ENCODE results near the gene USP13. TPM values are rescaled to one million over a fixed set of nuclear protein-coding genes. Genes with fewer than 3 reads are reported as not detected.

USP13 gene
- total and polyA plus RNA-seq, 2 of the 4 experiments (the other 2 are of a cell fraction) = 9.2 to 18.1 TPM

GRCh38 chr3:179806177-179806576 is 153.3 kb downstream of the USP13 start:
- H3K4me3 ChIP-seq (ENCODE audit: insufficient read depth, low read depth, low read length) = no peak overlapping the region
- H3K9ac ChIP-seq (ENCODE audit: low read depth, low read length) = no peak overlapping the region
- no peaks in the 10 kb centered on the region for H4K20me1 ChIP-seq (ENCODE audit: insufficient read depth, low read length)
- no peak overlapping the region; the same call in 1 of the 2 replicates for H3K18ac ChIP-seq (ENCODE audit: low read depth, low read length)
- H3K9me1 ChIP-seq (ENCODE audit: insufficient read depth, low read length) = no peaks in the 10 kb centered on the region
- no peak overlapping the region for H3K23ac ChIP-seq (ENCODE audit: low read depth, low read length)
- no peaks in the 10 kb centered on the region for H3K27me3 ChIP-seq (ENCODE audit: control insufficient read depth, insufficient read depth, low read length)
- in situ Hi-C loops (cut with MboI; ENCODE audit: low sequenced_read_pairs) (loop anchor here (25.0 kb wide), 1 partner anchor 806 kb away; the partner anchor contains the start of gene TTC14), dilution Hi-C loops (cut with HindIII; ENCODE audit: low sequenced_read_pairs, unreplicated experiment) (no loop called here), intact Hi-C loops (cut with micrococcal nuclease) (no loop called here)
- ATAC-seq (ENCODE audit: low read depth) (peak; percentile 55), DNase-seq (peak; percentile 63)
- no peak overlapping the region for H2BK20ac ChIP-seq (ENCODE audit: low read depth, low read length)
- ChIA-PET CTCF (interaction anchor here (0.5 kb wide), 1 partner anchor 30 kb away, joined by 4 read pairs; no protein-coding TSS in a partner anchor), POLR2A (ENCODE audit: unreplicated experiment) (no interaction called here)
- no peak overlapping the region for H2BK120ac ChIP-seq (ENCODE audit: low read depth, low read length)
- peak overlapping the region; percentile 73; the same call in 1 of the 2 replicates for H4K5ac ChIP-seq (ENCODE audit: low read depth, low read length)
- H3K9me3 ChIP-seq (ENCODE audit: control insufficient read depth, insufficient read depth, low read length) = no peaks in the 10 kb centered on the region
- H3K4me2 ChIP-seq (ENCODE audit: low read depth, low read length) = no peak overlapping the region
- no peak overlapping the region for H4K8ac ChIP-seq (ENCODE audit: low read depth in 2 of 2, low read length in 2 of 2)
- no peak overlapping the region for H3K14ac ChIP-seq (replicated peaks; ENCODE audit: low read depth, low read length)
- no peaks in the 10 kb centered on the region for H3K79me1 ChIP-seq (ENCODE audit: low read depth in 1 of 2, low read length in 2 of 2)
- WGBS, 2 experiments (ENCODE audit: extremely low coverage in 2 of 2, insufficient read length in 1 of 2) = 80% methylated on average over 1 of the region's 5 CpGs; no CpG with 5 or more reads in 1 of the 2 experiments
- peaks cover 6% of the 10 kb centered on the region for H3K4me1 ChIP-seq (ENCODE audit: control insufficient read depth, insufficient read depth, low read length)
- peak overlapping the region; percentile 77 for H2AFZ ChIP-seq (replicated peaks; ENCODE audit: low read length, poor library complexity)
- H4K91ac ChIP-seq (ENCODE audit: insufficient read depth, low read depth, low read length) = no peak overlapping the region
- H3K56ac ChIP-seq (ENCODE audit: extremely low read depth, insufficient read depth, low read length) = no peak overlapping the region
- H3K27ac ChIP-seq (ENCODE audit: insufficient read depth, low read length) = no peak overlapping the region
- no peak overlapping the region for H2AK5ac ChIP-seq (ENCODE audit: low read depth, low read length)
- no peak overlapping the region for H2AK9ac ChIP-seq (replicated peaks; ENCODE audit: low read depth, low read length, poor library complexity)
- no peak overlapping the region for H2BK5ac ChIP-seq (ENCODE audit: low read depth, low read length, poor library complexity, severe bottlenecking)
- TF ChIP-seq BHLHE40 (IDR thresholded peaks at IDR 0.05; ENCODE audit: low read depth, low read length) (no peak), USF2 (IDR thresholded peaks at IDR 0.05; ENCODE audit: low read depth, low read length) (no peak), MAZ (IDR thresholded peaks at IDR 0.05; ENCODE audit: borderline replicate concordance, low read depth, low read length) (no peak), RCOR1 (IDR thresholded peaks at IDR 0.05; ENCODE audit: insufficient replicate concordance, low read length) (no peak), ELK1 (IDR thresholded peaks at IDR 0.05; ENCODE audit: borderline replicate concordance, low read depth, low read length) (no peak), NFE2L2 (IDR thresholded peaks at IDR 0.05; ENCODE audit: low read depth, low read length) (no peak), CEBPB (IDR thresholded peaks at IDR 0.05; ENCODE audit: low read depth, low read length) (no peak), MXI1 (IDR thresholded peaks at IDR 0.05; ENCODE audit: borderline replicate concordance, low read depth, low read length) (no peak), MAFK (IDR thresholded peaks at IDR 0.05; ENCODE audit: low read depth, low read length) (no peak), RFX5 (IDR thresholded peaks at IDR 0.05; ENCODE audit: low read depth, low read length) (no peak), RAD21 (IDR thresholded peaks at IDR 0.05; ENCODE audit: low read length) (no peak), CTCF (conservative IDR thresholded peaks at IDR 0.05; ENCODE audit: low read depth, low read length) (no peak), FOS (IDR thresholded peaks at IDR 0.05; ENCODE audit: low read depth, low read length) (no peak), POLR2A (IDR thresholded peaks at IDR 0.05; ENCODE audit: low read depth, low read length) (no peak), CHD1 (IDR thresholded peaks at IDR 0.05; ENCODE audit: low read depth, low read length) (no peak), SMC3 (IDR thresholded peaks at IDR 0.05; ENCODE audit: low read depth, low read length) (no peak)
- H2BK15ac ChIP-seq (ENCODE audit: low read depth, low read length) = no peak overlapping the region
- H3K4ac ChIP-seq (ENCODE audit: low read depth, low read length) = no peak overlapping the region
- no peaks in the 10 kb centered on the region for H3K36me3 ChIP-seq (ENCODE audit: control insufficient read depth, insufficient read depth, low read length)
- no TSS peak for BruUV-seq (replicated peaks)
